ENCODE measurements around the gene FGF14.

Gene FGF14

DNA sequence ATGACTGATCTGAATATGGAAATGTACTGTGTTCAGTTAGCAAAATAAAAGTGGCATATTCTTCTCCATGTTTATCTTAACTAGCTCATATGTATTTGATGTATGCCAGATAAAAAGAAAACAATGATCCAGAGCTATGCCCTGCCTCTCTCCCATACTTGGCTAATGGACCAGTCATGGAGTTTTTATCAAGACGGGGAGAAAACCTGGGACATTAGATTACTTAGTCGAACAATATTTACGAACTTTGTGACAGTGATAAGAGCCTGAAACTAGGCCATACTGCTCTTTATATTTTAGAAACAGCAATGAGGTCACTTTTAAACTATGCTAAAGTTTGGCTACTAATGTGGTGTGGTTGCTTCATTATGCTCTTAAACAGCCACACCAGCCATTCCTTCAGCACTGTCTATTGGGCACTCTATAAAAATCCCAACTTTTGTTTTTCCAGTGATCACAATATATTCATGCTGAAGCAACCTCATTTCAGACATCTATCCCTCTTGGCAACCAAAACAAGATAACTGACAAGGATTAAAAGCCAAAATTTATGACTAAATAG, 265.0 kb downstream of the FGF14 start:
- Histone ChIP-seq H3K4me1 (ENCODE audit: control insufficient read depth, low read depth, low read length) (no peaks in the 10 kb centered on the region), H2BK15ac (replicated peaks; ENCODE audit: low read depth) (no peak overlapping the region), H3K56ac (ENCODE audit: low read length) (no peak overlapping the region), H3K27me3 (ENCODE audit: insufficient read depth, low read length, poor library complexity) (no peaks in the 10 kb centered on the region), H3K23ac (ENCODE audit: low read length) (no peak overlapping the region), H4K8ac (ENCODE audit: low read depth, low read length) (no peak overlapping the region), H3K79me1 (ENCODE audit: low read length) (no peaks in the 10 kb centered on the region), H3K18ac (ENCODE audit: low read length) (no peak overlapping the region), H4K5ac (ENCODE audit: low read length) (no peak overlapping the region), H3K9ac (ENCODE audit: low read length) (no peak overlapping the region), H3K36me3 (ENCODE audit: control insufficient read depth, insufficient read depth, low read length) (no peaks in the 10 kb centered on the region), H3K4me3 (ENCODE audit: low read length) (no peak overlapping the region), H2AK5ac (ENCODE audit: low read length) (no peak overlapping the region), H2BK5ac (ENCODE audit: low read length) (no peak overlapping the region), H3K4ac (ENCODE audit: low read depth, low read length) (no peak overlapping the region), H2BK120ac (ENCODE audit: low read depth, low read length) (no peak overlapping the region), H3K4me2 (ENCODE audit: low read length) (no peak overlapping the region), H3K79me2 (ENCODE audit: control insufficient read depth, insufficient read depth, low read length) (no peaks in the 10 kb centered on the region), H3K27ac (ENCODE audit: low read depth, low read length) (no peak overlapping the region)
- DNase-seq: no peak
- no CpG with 5 or more reads among the region's 3 CpGs for WGBS (ENCODE audit: extremely low coverage, insufficient coverage, low lambda C conversion rate)

DNA sequence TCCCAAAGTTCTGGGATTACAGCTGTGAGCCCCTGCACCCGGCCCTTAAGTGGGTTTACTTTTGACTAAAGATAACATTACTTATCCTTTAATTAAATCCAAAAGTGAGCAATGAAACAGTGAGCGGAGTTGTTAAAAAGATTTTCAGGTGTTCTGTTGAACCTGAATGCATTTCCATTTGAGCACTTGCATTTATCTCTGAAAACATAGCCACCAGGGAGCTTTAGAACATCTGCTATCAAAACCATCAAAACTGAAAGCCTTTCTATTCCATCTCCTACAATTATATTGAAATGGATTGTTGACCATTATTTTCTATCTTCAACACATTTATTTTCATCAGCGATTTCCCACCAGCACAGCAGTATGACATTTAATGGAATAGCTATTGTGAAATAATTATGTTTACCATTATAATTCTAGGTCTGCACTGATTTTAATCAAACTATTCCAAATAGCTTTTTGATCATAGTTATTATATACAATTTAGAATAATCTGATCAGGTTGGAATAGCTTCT, 269.0 kb downstream of the FGF14 start:
- Histone ChIP-seq H2BK15ac (replicated peaks; ENCODE audit: low read depth) (no peak overlapping the region), H4K5ac (ENCODE audit: low read length) (no peak overlapping the region), H4K8ac (ENCODE audit: low read depth, low read length) (no peak overlapping the region), H2BK5ac (ENCODE audit: low read length) (no peak overlapping the region), H3K27ac (ENCODE audit: low read depth, low read length) (no peak overlapping the region), H3K4ac (ENCODE audit: low read depth, low read length) (no peak overlapping the region), H3K36me3 (ENCODE audit: control insufficient read depth, insufficient read depth, low read length) (no peaks in the 10 kb centered on the region), H3K4me3 (ENCODE audit: low read length) (no peak overlapping the region), H3K4me1 (ENCODE audit: control insufficient read depth, low read depth, low read length) (no peaks in the 10 kb centered on the region), H3K23ac (ENCODE audit: low read length) (no peak overlapping the region), H3K4me2 (ENCODE audit: low read length) (no peak overlapping the region), H2BK120ac (ENCODE audit: low read depth, low read length) (no peak overlapping the region), H3K27me3 (ENCODE audit: insufficient read depth, low read length, poor library complexity) (no peaks in the 10 kb centered on the region), H3K18ac (ENCODE audit: low read length) (no peak overlapping the region), H3K56ac (ENCODE audit: low read length) (no peak overlapping the region), H3K79me1 (ENCODE audit: low read length) (no peaks in the 10 kb centered on the region), H2AK5ac (ENCODE audit: low read length) (no peak overlapping the region), H3K79me2 (ENCODE audit: control insufficient read depth, insufficient read depth, low read length) (no peaks in the 10 kb centered on the region), H3K9ac (ENCODE audit: low read length) (no peak overlapping the region)
- no CpG with 5 or more reads among the region's 3 CpGs for WGBS (ENCODE audit: extremely low coverage, insufficient coverage, low lambda C conversion rate)
- DNase-seq: no peak

DNA sequence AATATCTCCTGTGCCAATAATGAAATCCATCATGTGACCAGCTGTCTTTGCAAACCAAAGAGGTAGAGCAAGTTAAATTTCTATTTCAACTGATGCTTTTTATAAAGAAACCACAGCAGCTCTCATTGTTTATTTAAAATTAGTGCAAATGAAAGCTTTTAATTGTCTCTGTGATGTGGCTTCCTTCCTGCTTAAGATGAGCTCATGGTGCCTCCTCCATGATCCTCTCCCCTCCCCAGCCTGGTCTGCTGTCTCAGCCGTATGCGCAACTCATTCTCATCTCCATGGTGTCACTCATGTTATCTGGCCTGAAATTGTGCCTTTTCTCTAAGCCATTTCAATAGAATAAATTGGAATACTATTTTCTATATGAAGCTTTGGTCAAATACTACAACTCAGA, 270.6 kb downstream of the FGF14 start:
- DNase-seq: peak; percentile 38
- no peak overlapping the region for H2BK5ac ChIP-seq (ENCODE audit: low read length)
- no peak overlapping the region for H3K4ac ChIP-seq (ENCODE audit: low read depth, low read length)
- H3K23ac ChIP-seq (ENCODE audit: low read length): no peak overlapping the region
- H3K4me1 ChIP-seq (ENCODE audit: control insufficient read depth, low read depth, low read length): no peaks in the 10 kb centered on the region
- no peak overlapping the region for H2BK15ac ChIP-seq (replicated peaks; ENCODE audit: low read depth)
- no peaks in the 10 kb centered on the region for H3K27me3 ChIP-seq (ENCODE audit: insufficient read depth, low read length, poor library complexity)
- no peak overlapping the region for H4K5ac ChIP-seq (ENCODE audit: low read length)
- no peak overlapping the region for H3K18ac ChIP-seq (ENCODE audit: low read length)
- no peak overlapping the region for H2BK120ac ChIP-seq (ENCODE audit: low read depth, low read length)
- no peak overlapping the region for H3K4me3 ChIP-seq (ENCODE audit: low read length)
- no peak overlapping the region for H2AK5ac ChIP-seq (ENCODE audit: low read length)
- no peaks in the 10 kb centered on the region for H3K79me1 ChIP-seq (ENCODE audit: low read length)
- WGBS (ENCODE audit: extremely low coverage, insufficient coverage, low lambda C conversion rate): no CpG with 5 or more reads among the region's 2 CpGs
- H3K27ac ChIP-seq (ENCODE audit: low read depth, low read length): no peak overlapping the region
- no peaks in the 10 kb centered on the region for H3K36me3 ChIP-seq (ENCODE audit: control insufficient read depth, insufficient read depth, low read length)
- no peaks in the 10 kb centered on the region for H3K79me2 ChIP-seq (ENCODE audit: control insufficient read depth, insufficient read depth, low read length)
- no peak overlapping the region for H4K8ac ChIP-seq (ENCODE audit: low read depth, low read length)
- no peak overlapping the region for H3K9ac ChIP-seq (ENCODE audit: low read length)
- no peak overlapping the region for H3K56ac ChIP-seq (ENCODE audit: low read length)
- H3K4me2 ChIP-seq (ENCODE audit: low read length): no peak overlapping the region

DNA sequence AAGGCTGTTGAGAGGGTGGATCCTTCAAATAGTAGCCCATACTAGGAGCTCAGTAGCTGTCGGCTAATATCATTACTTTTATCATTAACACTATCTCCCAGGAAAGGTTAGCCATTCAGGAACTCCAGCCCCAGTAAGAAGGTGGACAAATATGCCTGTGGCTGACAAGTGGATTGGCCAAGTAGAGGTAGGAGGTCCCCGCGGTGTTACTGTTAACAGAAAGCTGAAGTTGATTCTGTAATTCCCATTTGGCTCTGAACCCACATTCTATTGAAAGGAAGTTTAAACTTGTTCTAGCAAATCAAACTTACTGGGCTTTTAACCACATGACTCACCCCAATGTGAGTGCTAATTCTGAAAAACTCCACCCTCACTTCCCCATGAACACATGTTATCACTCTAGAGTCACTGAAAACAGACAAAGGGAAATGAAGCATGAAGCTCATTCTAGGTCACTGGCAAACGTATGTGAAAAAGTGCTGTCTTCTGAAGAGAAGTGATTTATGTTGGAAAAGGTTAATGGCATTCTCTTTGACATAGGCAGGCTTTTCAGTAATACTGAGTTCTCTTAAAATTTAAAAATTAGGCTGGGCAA, 273.5 kb downstream of the FGF14 start:
- no CpG with 5 or more reads among the region's 4 CpGs for WGBS (ENCODE audit: extremely low coverage, insufficient coverage, low lambda C conversion rate)

DNA sequence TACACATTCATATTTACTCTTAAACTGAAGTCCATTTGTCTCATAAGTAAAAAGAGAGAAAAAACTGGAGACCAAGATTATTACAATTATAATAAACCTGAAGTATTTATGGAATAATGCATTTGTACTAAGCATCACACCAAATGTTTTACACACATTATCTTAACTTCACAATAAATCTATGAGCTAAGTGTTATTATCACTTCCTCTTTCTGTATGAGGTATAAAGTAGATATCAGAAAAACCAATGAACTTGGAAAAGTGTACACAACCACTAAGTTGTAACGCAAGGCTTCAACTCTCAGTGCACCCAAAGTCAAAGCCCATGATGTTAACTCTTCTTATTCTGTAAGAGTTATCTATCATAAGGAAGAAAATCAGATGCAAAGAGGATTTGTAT, 274.7 kb downstream of the FGF14 start:
- Histone ChIP-seq H3K18ac (ENCODE audit: low read length) (no peak overlapping the region), H3K4ac (ENCODE audit: low read depth, low read length) (no peak overlapping the region), H3K56ac (ENCODE audit: low read length) (no peak overlapping the region), H3K9ac (ENCODE audit: low read length) (no peak overlapping the region), H3K27ac (ENCODE audit: low read depth, low read length) (no peak overlapping the region), H3K4me1 (ENCODE audit: control insufficient read depth, low read depth, low read length) (no peaks in the 10 kb centered on the region), H3K79me1 (ENCODE audit: low read length) (no peaks in the 10 kb centered on the region), H3K4me3 (ENCODE audit: low read length) (no peak overlapping the region), H2BK5ac (ENCODE audit: low read length) (no peak overlapping the region), H2BK15ac (replicated peaks; ENCODE audit: low read depth) (no peak overlapping the region), H3K27me3 (ENCODE audit: insufficient read depth, low read length, poor library complexity) (no peaks in the 10 kb centered on the region), H3K36me3 (ENCODE audit: control insufficient read depth, insufficient read depth, low read length) (no peaks in the 10 kb centered on the region), H4K5ac (ENCODE audit: low read length) (no peak overlapping the region), H3K79me2 (ENCODE audit: control insufficient read depth, insufficient read depth, low read length) (no peaks in the 10 kb centered on the region), H4K8ac (ENCODE audit: low read depth, low read length) (no peak overlapping the region), H3K4me2 (ENCODE audit: low read length) (no peak overlapping the region), H3K23ac (ENCODE audit: low read length) (no peak overlapping the region), H2BK120ac (ENCODE audit: low read depth, low read length) (no peak overlapping the region), H2AK5ac (ENCODE audit: low read length) (no peak overlapping the region)
- no CpG with 5 or more reads among the region's 1 CpG for WGBS (ENCODE audit: extremely low coverage, insufficient coverage, low lambda C conversion rate)
- DNase-seq: no peak

More for the DNA sequence above, 273.5 kb downstream of the FGF14 start:
- H4K5ac ChIP-seq (ENCODE audit: low read length): no peak overlapping the region
- H4K8ac ChIP-seq (ENCODE audit: low read depth, low read length): no peak overlapping the region
- H2BK15ac ChIP-seq (replicated peaks; ENCODE audit: low read depth): no peak overlapping the region
- H3K4ac ChIP-seq (ENCODE audit: low read depth, low read length): no peak overlapping the region
- H3K23ac ChIP-seq (ENCODE audit: low read length): no peak overlapping the region
- H3K9ac ChIP-seq (ENCODE audit: low read length): no peak overlapping the region
- no peak overlapping the region for H3K27ac ChIP-seq (ENCODE audit: low read depth, low read length)
- no peak overlapping the region for H3K56ac ChIP-seq (ENCODE audit: low read length)
- peak; percentile 21 for DNase-seq
- no peak overlapping the region for H3K4me3 ChIP-seq (ENCODE audit: low read length)
- H3K4me1 ChIP-seq (ENCODE audit: control insufficient read depth, low read depth, low read length): no peaks in the 10 kb centered on the region
- H3K36me3 ChIP-seq (ENCODE audit: control insufficient read depth, insufficient read depth, low read length): no peaks in the 10 kb centered on the region
- H2BK120ac ChIP-seq (ENCODE audit: low read depth, low read length): peak overlapping the region; percentile 28
- no peaks in the 10 kb centered on the region for H3K27me3 ChIP-seq (ENCODE audit: insufficient read depth, low read length, poor library complexity)
- no peak overlapping the region for H2AK5ac ChIP-seq (ENCODE audit: low read length)
- H3K79me1 ChIP-seq (ENCODE audit: low read length): no peaks in the 10 kb centered on the region
- H2BK5ac ChIP-seq (ENCODE audit: low read length): no peak overlapping the region
- no peak overlapping the region for H3K18ac ChIP-seq (ENCODE audit: low read length)
- no peaks in the 10 kb centered on the region for H3K79me2 ChIP-seq (ENCODE audit: control insufficient read depth, insufficient read depth, low read length)
- H3K4me2 ChIP-seq (ENCODE audit: low read length): no peak overlapping the region

DNA sequence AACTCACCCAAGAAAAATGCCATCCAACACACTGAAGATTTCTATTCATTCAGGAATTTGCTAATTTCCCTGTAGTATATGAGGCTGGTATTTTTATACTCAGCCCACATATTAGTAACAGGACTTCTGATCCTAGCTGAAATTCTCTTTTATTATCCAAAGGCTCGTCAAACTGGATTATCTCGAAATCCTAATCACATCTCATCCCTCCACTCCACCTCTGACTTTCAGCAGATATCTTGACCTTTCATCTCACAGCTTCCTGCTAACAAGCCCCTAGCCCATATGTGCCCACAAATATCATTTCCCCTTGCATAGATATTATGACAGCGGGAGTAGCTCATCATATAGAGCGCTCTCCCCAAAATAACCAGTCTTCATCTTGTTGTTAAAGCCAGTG, 279.7 kb downstream of the FGF14 start:
- Histone ChIP-seq H3K79me2 (ENCODE audit: control insufficient read depth, insufficient read depth, low read length) (no peaks in the 10 kb centered on the region), H3K4me1 (ENCODE audit: control insufficient read depth, low read depth, low read length) (no peaks in the 10 kb centered on the region), H4K5ac (ENCODE audit: low read length) (no peak overlapping the region), H3K27me3 (ENCODE audit: insufficient read depth, low read length, poor library complexity) (no peaks in the 10 kb centered on the region), H3K79me1 (ENCODE audit: low read length) (no peaks in the 10 kb centered on the region), H3K27ac (ENCODE audit: low read depth, low read length) (no peak overlapping the region), H4K8ac (ENCODE audit: low read depth, low read length) (no peak overlapping the region), H3K9ac (ENCODE audit: low read length) (no peak overlapping the region), H3K4ac (ENCODE audit: low read depth, low read length) (no peak overlapping the region), H2AK5ac (ENCODE audit: low read length) (no peak overlapping the region), H2BK5ac (ENCODE audit: low read length) (no peak overlapping the region), H2BK15ac (replicated peaks; ENCODE audit: low read depth) (no peak overlapping the region), H3K36me3 (ENCODE audit: control insufficient read depth, insufficient read depth, low read length) (no peaks in the 10 kb centered on the region), H2BK120ac (ENCODE audit: low read depth, low read length) (no peak overlapping the region), H3K23ac (ENCODE audit: low read length) (no peak overlapping the region), H3K56ac (ENCODE audit: low read length) (no peak overlapping the region), H3K4me3 (ENCODE audit: low read length) (no peak overlapping the region), H3K4me2 (ENCODE audit: low read length) (no peak overlapping the region), H3K18ac (ENCODE audit: low read length) (no peak overlapping the region)
- no peak for DNase-seq
- WGBS (ENCODE audit: extremely low coverage, insufficient coverage, low lambda C conversion rate): no CpG with 5 or more reads among the region's 4 CpGs
